Lower lobe of right lung (tissue), 2 donors: ENCODE data around the gene EVA1B. TPM values are rescaled to one million over a fixed set of nuclear protein-coding genes. Genes with fewer than 3 reads are reported as not detected.

Experiments used
- ATAC-seq, 2 donors: fragments of 200-7000 bp; cut with Tn5 transposase; one replicate each; pipeline ENCODE4 v1.9.1; 2020 to 2022; ENCODE audit warnings: mild to moderate bottlenecking in 2 of 2, moderate library complexity in 2 of 2
- DNase-seq: peaks from one replicate; pipeline ENCODE4 v3.0.0-alpha.2; 2020
- H3K27ac ChIP-seq: fragments of 200-600 bp; one replicate; pipeline ENCODE4 v1.8.0; 2022
- H3K27me3 ChIP-seq: fragments of 200-600 bp; one replicate; pipeline ENCODE4 v1.8.0; 2022; ENCODE audit warnings: low read depth
- H3K36me3 ChIP-seq: fragments of 200-600 bp; one replicate; pipeline ENCODE4 v1.8.0; 2022; ENCODE audit warnings: mild to moderate bottlenecking
- H3K4me1 ChIP-seq: fragments of 200-600 bp; one replicate; pipeline ENCODE4 v1.8.0; 2022
- H3K4me3 ChIP-seq: fragments of 200-600 bp; one replicate; pipeline ENCODE4 v1.8.0; 2022; ENCODE audit warnings: mild to moderate bottlenecking
- H3K9me3 ChIP-seq: fragments of 200-600 bp; one replicate; pipeline ENCODE4 v1.8.0; 2022
- CTCF ChIP-seq: fragments of 200-600 bp; IDR thresholded peaks from one replicate; pipeline ENCODE4 v1.8.0; 2022; ENCODE audit warnings: antibody characterized with exemption, mild to moderate bottlenecking
- intact Hi-C: fragments of 100-400 bp; cut with DNase I; formaldehyde crosslinking; loops from one replicate; pipeline ENCODE4 v1.11.0; 2022
- total RNA-seq: library from RNA; stranded (reverse); fragmentation: NEBNext Ultra II Directional; extraction: Animal tissue kit (Norgen Biotek cat#: 25700); gene quantifications from one replicate; pipeline ENCODE4 v1.2.1, GENCODE V29; 2021
- donor health status: DM: no; HTN: yes; CAD: no; lungs with severe emphysema.

The EVA1B gene
- total RNA-seq, 1 donor from 2014 or later: 25.7 TPM

GRCh38 chr1:36306902-36307456, 16.5 kb downstream of the EVA1B start:
- no peak for TF ChIP-seq CTCF
- H3K4me3 ChIP-seq: peak overlapping the region; percentile 96
- ATAC-seq: peak; percentile 98
- peaks cover 22% of the 10 kb centered on the region for H3K4me1 ChIP-seq
- H3K36me3 ChIP-seq: peaks cover 26% of the 10 kb centered on the region
- intact Hi-C loops: no loop called here
- H3K27ac ChIP-seq: peak overlapping the region; percentile 92
- no peaks in the 10 kb centered on the region for H3K9me3 ChIP-seq
- no peaks in the 10 kb centered on the region for H3K27me3 ChIP-seq
- peak; percentile 93 for DNase-seq

- peak; percentile 16 for TF ChIP-seq CTCF
- Histone ChIP-seq H3K36me3 (peaks cover 32% of the 10 kb centered on the region), H3K4me1 (peaks cover 22% of the 10 kb centered on the region), H3K9me3 (no peaks in the 10 kb centered on the region), H3K27me3 (no peaks in the 10 kb centered on the region), H3K27ac (peak within 1 kb of the TSS; percentile 92), H3K4me3 (peak within 1 kb of the TSS; percentile 96)
- ATAC-seq (peak; percentile 87 to 89), DNase-seq (peak; percentile 81)
- intact Hi-C loops: no loop called here
Measured at GRCh38 chr1:36306210-36306901, 17.1 kb downstream of the EVA1B start, which contains the start of gene SH3D21. TSS of gene SH3D21 (plus strand) at chr1:36306368. CDS start at chr1:36306421, 53 bp downstream.

GRCh38 chr1:36305915-36306209, 17.6 kb downstream of the EVA1B start:
- DNase-seq (no peak), ATAC-seq (peak; percentile 21 to 46)
- no peaks in the 10 kb centered on the region for H3K27me3 ChIP-seq
- H3K9me3 ChIP-seq: no peaks in the 10 kb centered on the region
- H3K27ac ChIP-seq: peak overlapping the region; percentile 92
- peaks cover 37% of the 10 kb centered on the region for H3K36me3 ChIP-seq
- H3K4me3 ChIP-seq: peak overlapping the region; percentile 96
- intact Hi-C loops: no loop called here
- H3K4me1 ChIP-seq: peaks cover 22% of the 10 kb centered on the region
- TF ChIP-seq CTCF: no peak

- Histone ChIP-seq H3K9me3 (no peaks in the 10 kb centered on the region), H3K36me3 (peaks cover 44% of the 10 kb centered on the region), H3K27me3 (no peaks in the 10 kb centered on the region), H3K4me1 (peaks cover 28% of the 10 kb centered on the region), H3K4me3 (no peak overlapping the region), H3K27ac (peak overlapping the region; percentile 92)
- intact Hi-C loops: no loop called here
- ATAC-seq: no peak
- TF ChIP-seq CTCF: no peak
- DNase-seq: no peak
Measured at GRCh38 chr1:36304970-36305914, 18.2 kb downstream of the EVA1B start.

GRCh38 chr1:36304521-36304920, 18.9 kb downstream of the EVA1B start:
- Histone ChIP-seq H3K9me3 (no peaks in the 10 kb centered on the region), H3K27me3 (no peaks in the 10 kb centered on the region), H3K36me3 (peaks cover 51% of the 10 kb centered on the region), H3K4me3 (no peak overlapping the region), H3K27ac (no peak overlapping the region), H3K4me1 (peaks cover 35% of the 10 kb centered on the region)
- ATAC-seq: no peak
- TF ChIP-seq CTCF: no peak
- DNase-seq: peak; percentile 57
- intact Hi-C loops: no loop called here
